Activated naive CD8-positive, alpha-beta T cell treated with anti-CD3 and anti-CD28 coated beads for 36 hours (primary cell): ENCODE measurements around the gene CYBC1. TPM values are rescaled to one million over a fixed set of nuclear protein-coding genes. Genes with fewer than 3 reads are reported as not detected.
"Not testable (repeated sequence)": the region's sequence is repeated elsewhere in the genome, so short reads cannot be mapped to it uniquely, and the experiment has no call there.

Experiments used
- DNase-seq: peaks from one replicate; pipeline ENCODE4 v3.0.0; 2021
- H3K27ac Mint-ChIP-seq: one replicate; pipeline ENCODE4 v1.8.0; 2022; ENCODE audit warnings: mild to moderate bottlenecking, moderate library complexity, mixed read lengths
- H3K27me3 Mint-ChIP-seq: one replicate; pipeline ENCODE4 v1.8.0; 2022; ENCODE audit warnings: mild to moderate bottlenecking, mixed read lengths
- H3K36me3 Mint-ChIP-seq: one replicate; pipeline ENCODE4 v1.8.0; 2021; ENCODE audit warnings: mild to moderate bottlenecking, mixed read lengths
- H3K4me1 Mint-ChIP-seq: one replicate; pipeline ENCODE4 v1.8.0; 2021; ENCODE audit warnings: mixed read lengths
- H3K4me3 Mint-ChIP-seq: one replicate; pipeline ENCODE4 v1.8.0; 2022; ENCODE audit warnings: mild to moderate bottlenecking, moderate library complexity, mixed read lengths
- H3K9me3 Mint-ChIP-seq: one replicate; pipeline ENCODE4 v1.8.0; 2022; ENCODE audit warnings: mixed read lengths
- total RNA-seq, 2 experiments: library from RNA; stranded (reverse); gene quantifications; one replicate each; pipeline ENCODE4 v1.2.3, GENCODE V29; 2021

Gene CYBC1
- total RNA-seq, 2 experiments from 2014 or later: 156 to 163 TPM

DNA sequence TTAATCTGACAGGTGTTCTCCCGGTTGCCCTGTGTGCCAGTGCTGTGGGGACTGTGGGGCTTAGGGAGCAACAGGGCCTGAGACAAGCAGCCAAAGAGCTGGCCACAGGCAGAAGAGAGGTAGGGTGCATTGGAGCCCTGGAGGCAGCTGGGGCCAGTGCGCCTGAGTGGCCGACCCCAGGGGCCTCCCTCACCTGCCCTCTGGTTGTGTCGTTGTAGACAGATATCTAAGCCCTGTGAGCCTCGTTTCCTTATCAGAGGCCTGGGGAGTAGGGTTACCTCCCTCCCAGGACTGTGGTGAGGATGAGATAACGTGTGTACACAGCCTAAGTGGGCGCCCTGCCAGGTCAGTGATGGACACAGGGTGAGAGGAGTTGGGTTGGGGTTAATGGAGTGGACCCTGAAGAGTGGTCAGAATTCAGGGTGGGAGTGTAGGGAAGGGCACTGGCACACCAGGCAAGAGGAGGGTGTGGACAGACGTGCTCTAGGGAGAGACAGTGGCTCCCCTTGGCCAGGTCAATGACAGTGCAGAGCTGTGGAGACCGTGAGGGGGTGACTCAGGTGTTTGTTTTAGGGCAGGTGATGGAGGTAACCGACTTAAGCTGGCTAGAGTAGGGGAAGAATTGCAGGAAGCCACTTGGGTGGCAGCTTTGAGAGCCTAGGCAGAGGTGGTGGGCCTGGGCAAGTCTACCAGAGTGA, 11.4 kb upstream of the CYBC1 start:
- H3K4me3 Mint-ChIP-seq: no peak overlapping the region
- DNase-seq: no peak
- peaks cover 23% of the 10 kb centered on the region for H3K4me1 Mint-ChIP-seq
- H3K9me3 Mint-ChIP-seq: no peaks in the 10 kb centered on the region
- peaks cover 24% of the 10 kb centered on the region for H3K36me3 Mint-ChIP-seq
- H3K27ac Mint-ChIP-seq: no peak overlapping the region
- H3K27me3 Mint-ChIP-seq: no peaks in the 10 kb centered on the region

DNA sequence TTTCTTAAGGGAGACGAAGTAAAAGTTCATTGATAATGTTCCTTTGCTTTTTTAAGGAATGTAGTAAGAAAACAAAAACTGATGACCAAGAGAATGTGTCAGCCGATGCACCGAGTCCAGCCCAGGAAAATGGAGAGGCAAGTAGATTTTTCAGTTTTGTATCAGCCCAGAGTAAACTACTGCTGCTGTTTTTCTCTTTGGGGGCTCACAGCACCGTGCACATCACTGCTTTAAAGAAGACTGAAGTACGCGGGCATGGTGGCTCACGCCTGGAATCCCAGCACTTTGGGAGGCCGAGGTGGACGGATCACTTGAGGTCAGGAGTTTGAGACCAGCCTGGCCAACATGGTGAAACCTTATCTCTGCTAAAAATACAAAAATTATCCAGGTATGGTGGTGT, 9.4 kb upstream of the CYBC1 start:
- Mint-ChIP-seq H3K4me1 (peaks cover 28% of the 10 kb centered on the region), H3K36me3 (peaks cover 18% of the 10 kb centered on the region)
- not testable (repeated sequence) for DNase-seq, H3K4me3 Mint-ChIP-seq, H3K27ac Mint-ChIP-seq, H3K9me3 Mint-ChIP-seq, H3K27me3 Mint-ChIP-seq

DNA sequence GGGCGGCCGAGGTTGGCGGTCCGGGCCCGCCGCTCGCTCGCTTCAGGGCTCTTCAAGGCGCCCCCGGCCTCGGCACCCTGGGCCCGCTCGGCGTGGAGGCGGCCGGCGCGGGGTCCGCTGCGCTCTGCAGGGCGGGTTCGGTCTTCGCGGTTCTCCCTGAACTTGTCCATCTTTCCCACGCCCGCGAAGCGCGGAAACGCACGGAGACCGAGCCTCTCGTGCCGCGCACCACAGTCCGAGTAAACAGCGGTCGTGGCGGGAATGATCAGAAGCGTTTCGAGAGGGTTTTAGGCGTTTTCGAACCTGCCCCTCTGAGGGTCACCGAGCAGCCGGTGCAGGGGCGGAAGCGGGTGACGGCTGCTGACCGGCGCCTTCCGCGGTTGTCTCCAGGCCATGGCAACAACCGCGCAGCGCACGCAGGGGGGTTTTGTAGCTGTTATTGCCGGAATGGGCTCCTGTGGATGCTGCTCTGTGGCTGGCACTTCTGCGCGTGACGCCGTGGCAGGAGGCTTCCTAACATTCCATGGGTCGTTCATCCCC, 8.4 kb upstream of the CYBC1 start:
- Mint-ChIP-seq H3K27ac (peak overlapping the region; percentile 87), H3K9me3 (no peaks in the 10 kb centered on the region), H3K27me3 (no peaks in the 10 kb centered on the region), H3K36me3 (peaks cover 10% of the 10 kb centered on the region), H3K4me3 (peak overlapping the region; percentile 80), H3K4me1 (peaks cover 25% of the 10 kb centered on the region)
- DNase-seq: no peak

DNA sequence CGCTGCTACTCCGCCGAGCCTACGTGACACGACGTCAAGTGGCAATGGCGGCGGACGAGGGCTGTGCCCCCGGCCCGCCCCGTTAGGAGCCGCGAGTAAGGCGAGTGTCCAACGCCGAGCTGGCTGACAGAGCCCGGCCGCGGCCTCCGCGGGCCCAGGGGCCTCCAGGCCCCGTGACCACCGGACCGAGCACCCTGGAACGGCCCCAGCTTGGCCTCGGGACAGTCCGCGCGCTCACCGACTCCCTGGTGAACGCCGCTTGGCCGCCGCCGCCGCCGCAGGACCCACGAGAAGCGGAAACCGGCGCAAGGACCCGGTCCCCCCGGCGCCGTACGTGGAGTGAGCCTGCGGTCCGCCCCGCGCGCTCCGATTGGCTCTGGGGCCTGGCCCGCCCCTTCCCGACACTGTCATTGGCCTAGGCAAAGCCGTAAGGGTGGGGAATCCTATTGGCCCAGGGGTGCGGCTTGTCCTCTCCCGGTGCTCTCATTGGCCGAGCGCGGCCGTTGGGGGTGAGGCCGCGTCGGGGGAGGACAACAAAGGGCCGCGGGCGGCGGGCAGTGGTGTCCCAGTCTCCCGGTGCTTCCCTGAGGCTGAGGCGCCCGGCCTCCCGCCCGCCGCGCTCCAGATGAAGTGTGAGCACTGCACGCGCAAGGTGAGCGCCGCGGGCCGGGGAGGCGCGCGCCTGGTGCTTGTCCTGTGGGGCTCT, 7.8 kb upstream of the CYBC1 start, which contains the start of gene NARF:
NARF (plus strand) TSS at position 563 of the 706 bp plus-strand sequence; CDS start at position 626, 63 bp downstream.
- H3K27me3 Mint-ChIP-seq: no peaks in the 10 kb centered on the region
- peak within 1 kb of the TSS; percentile 80 for H3K4me3 Mint-ChIP-seq
- H3K4me1 Mint-ChIP-seq: peaks cover 25% of the 10 kb centered on the region
- DNase-seq: peak; percentile 98
- peak within 1 kb of the TSS; percentile 93 for H3K27ac Mint-ChIP-seq
- peaks cover 12% of the 10 kb centered on the region for H3K36me3 Mint-ChIP-seq
- H3K9me3 Mint-ChIP-seq: no peaks in the 10 kb centered on the region

DNA sequence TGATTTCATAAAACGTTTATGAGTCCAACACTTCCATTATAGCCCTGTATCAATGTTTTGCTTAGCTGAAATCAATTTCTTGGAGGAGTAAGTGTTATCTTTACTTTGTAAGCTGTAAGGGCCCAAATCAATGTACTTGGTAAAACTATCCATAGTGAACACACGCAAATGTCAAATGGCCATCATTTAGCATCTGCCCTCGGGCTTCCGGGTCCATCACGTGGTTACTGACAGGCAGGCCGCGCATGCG, 7.3 kb upstream of the CYBC1 start:
- H3K27ac Mint-ChIP-seq: peak overlapping the region; percentile 93
- H3K4me1 Mint-ChIP-seq: peaks cover 25% of the 10 kb centered on the region
- no peaks in the 10 kb centered on the region for H3K27me3 Mint-ChIP-seq
- no peak for DNase-seq
- H3K36me3 Mint-ChIP-seq: peaks cover 12% of the 10 kb centered on the region
- H3K9me3 Mint-ChIP-seq: no peaks in the 10 kb centered on the region
- H3K4me3 Mint-ChIP-seq: peak overlapping the region; percentile 80

DNA sequence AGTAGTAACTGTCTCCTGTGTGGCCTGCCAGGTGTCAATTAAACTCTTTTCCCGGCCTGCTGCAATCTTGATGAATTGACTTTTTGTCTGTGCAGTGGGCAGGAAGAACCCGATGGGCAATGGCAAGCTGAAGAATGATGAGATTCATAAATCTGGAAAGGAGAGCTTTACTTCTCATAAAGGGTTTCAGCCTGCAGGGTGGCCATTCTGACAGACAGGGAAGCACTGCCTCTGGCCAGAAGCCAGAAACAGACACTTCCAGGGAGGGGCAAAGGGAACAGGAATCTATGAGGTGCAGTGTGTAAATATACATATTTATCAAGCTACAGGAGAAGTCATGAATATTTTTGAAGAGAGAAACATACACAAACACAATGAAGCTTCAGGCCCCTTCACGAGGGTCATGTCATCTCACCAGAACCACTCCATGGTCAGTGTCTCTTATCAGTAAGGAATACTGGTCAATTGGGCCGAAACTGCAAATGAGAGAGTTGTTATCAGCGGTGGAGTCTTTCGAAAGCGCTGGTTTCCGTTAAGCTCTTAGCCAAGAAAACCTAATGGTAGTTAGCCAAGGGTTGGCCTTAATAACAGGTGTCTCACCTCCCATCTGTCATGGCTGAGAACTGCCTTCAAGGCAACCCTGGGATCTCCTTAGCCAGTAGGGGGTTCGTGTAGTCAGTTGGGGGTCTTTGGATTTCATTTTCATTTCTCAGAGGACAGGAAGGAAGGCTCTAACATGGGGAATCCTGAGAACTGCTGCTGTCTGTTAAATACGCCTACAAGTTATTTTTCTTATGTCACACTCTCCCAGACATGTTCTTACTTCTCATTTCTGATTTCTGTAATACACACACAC, 6.7 kb upstream of the CYBC1 start:
- no peak for DNase-seq
- Mint-ChIP-seq H3K36me3 (peaks cover 10% of the 10 kb centered on the region), H3K4me3 (peak overlapping the region; percentile 80)

DNA sequence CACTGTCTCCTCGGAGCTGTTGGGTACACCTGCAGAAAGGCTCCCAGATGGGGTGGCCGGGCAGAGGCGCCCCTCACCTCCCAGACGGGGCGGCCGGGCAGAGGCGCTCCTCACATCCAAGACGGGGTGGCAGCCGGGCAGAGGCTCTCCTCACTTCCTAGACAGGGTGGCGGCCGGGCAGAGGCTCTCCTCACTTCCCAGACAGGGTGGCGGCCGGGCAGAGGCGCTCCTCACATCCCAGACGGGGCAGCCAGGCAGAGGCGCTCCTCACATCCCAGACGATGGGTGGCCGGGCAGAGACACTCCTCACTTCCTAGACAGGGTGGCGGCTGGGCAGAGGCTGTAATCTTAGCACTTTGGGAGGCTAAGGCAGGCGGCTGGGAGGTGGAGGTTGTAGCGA, 3.2 kb upstream of the CYBC1 start:
- not testable (repeated sequence) for DNase-seq, H3K9me3 Mint-ChIP-seq, H3K27ac Mint-ChIP-seq, H3K27me3 Mint-ChIP-seq, H3K4me3 Mint-ChIP-seq
- H3K36me3 Mint-ChIP-seq: peaks cover 17% of the 10 kb centered on the region
- peaks cover 38% of the 10 kb centered on the region for H3K4me1 Mint-ChIP-seq

More for the DNA sequence above, 6.7 kb upstream of the CYBC1 start:
- Mint-ChIP-seq H3K9me3 (no peaks in the 10 kb centered on the region), H3K27ac (peak overlapping the region; percentile 93), H3K4me1 (peaks cover 25% of the 10 kb centered on the region), H3K27me3 (no peaks in the 10 kb centered on the region)

DNA sequence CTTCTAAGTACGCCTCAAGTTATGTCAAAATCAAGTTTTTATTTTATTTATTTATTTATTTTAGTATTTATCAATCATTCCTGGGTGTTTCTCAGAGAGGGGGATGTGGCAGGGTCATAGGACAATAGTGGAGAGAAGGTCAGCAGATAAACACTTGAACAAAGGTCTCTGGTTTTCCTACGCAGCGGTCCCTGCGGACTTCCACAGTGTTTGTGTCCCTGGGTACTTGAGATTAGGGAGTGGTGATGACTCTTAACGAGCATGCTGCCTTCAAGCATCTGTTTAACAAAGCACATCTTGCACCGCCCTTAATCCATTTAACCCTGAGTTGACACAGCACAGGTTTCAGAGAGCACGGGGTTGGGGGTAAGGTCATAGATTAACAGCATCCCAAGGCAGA, 2.6 kb upstream of the CYBC1 start:
- DNase-seq, H3K9me3 Mint-ChIP-seq, H3K27ac Mint-ChIP-seq, H3K27me3 Mint-ChIP-seq, H3K4me3 Mint-ChIP-seq: not testable (repeated sequence)
- Mint-ChIP-seq H3K4me1 (peaks cover 38% of the 10 kb centered on the region), H3K36me3 (peaks cover 17% of the 10 kb centered on the region)

DNA sequence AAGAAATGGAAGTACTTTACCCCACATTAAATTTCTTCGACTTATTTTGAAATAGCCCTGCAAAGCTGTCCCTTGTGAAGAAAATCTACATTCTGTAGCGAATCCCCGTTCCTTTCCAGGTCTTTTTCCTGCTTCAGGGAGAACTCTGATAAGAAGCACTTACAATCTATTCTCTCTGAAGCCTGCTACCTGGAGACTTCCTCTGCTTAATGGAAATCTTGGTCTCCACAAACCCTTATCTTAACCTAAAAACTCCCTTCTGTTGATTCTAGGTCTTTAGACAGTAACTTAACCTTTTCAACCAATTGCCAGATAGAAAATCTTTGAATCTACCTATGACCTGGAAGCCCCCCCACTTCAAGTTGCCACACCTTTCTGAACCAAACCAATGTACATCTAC, 1.6 kb upstream of the CYBC1 start:
- Mint-ChIP-seq H3K36me3 (peaks cover 22% of the 10 kb centered on the region), H3K9me3 (no peaks in the 10 kb centered on the region), H3K27me3 (no peaks in the 10 kb centered on the region), H3K27ac (peak overlapping the region; percentile 97), H3K4me1 (peaks cover 38% of the 10 kb centered on the region), H3K4me3 (peak overlapping the region; percentile 4)
- no peak for DNase-seq

DNA sequence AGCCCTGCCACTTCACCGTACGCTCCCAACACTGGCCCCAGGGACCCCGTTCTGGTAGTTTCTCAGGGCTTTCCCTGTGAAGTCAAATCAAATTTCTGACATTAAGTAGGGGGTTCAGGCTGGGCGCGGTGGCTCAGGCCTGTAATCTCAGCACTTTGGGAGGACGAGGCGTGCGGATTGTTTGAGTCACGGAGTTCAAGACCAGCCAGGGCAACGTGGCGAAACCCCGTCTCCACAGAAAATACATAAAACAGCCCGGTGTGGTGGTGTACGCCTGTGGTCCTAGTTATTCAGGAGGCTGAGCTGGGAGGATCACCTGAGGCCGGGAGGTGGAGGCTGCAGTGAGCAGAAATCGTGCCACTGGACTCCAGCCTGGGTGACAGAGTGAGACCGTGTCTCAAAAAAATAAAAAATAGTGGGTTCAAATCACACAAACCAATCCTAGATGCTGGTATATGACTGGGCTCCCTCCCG, 632 bp downstream of the CYBC1 start:
- peaks cover 25% of the 10 kb centered on the region for H3K36me3 Mint-ChIP-seq
- H3K9me3 Mint-ChIP-seq: no peaks in the 10 kb centered on the region
- no peaks in the 10 kb centered on the region for H3K27me3 Mint-ChIP-seq
- peak overlapping the region; percentile 98 for H3K4me3 Mint-ChIP-seq
- peaks cover 29% of the 10 kb centered on the region for H3K4me1 Mint-ChIP-seq
- H3K27ac Mint-ChIP-seq: peak overlapping the region; percentile 97
- DNase-seq: peak; percentile 54

DNA sequence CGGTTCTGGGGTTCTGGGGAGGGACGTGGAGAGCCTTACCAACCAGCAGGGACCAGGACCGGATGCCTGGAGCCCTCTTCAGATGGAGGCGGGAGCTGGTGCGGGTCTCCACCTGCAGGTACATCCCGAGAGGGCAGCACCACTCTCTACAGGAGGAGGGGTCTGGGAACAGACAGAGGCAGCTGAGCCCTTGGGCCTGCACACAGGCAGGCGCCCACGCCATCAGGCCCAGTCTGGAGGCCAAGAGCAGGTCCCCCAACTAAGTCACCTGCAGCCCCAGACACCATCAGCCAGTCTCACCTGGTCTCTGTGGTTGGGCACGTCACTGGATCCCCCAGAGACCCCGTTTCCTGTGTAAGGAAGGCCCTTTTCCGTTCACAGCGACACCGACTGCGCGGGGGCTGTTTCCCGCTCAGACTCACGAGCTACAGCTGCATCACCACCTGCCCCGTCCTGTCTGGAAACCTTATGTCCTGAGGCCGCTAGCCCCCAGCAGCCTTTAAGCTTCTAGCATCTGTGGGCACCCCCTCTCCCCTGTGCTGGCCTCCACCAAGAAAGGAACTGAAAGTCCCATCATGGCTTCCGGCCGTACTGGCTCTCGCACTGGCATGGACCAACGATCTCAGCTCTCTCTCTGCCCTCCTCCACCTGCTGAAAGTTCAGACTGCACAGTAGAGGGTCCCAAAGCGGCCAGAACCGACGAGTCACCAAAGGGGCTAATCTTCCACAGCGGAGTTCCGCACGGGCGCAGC, 1.2 kb downstream of the CYBC1 start:
- peaks cover 25% of the 10 kb centered on the region for H3K36me3 Mint-ChIP-seq
- H3K27ac Mint-ChIP-seq: peak overlapping the region; percentile 97
- peak; percentile 78 for DNase-seq
- peak overlapping the region; percentile 98 for H3K4me3 Mint-ChIP-seq
- H3K9me3 Mint-ChIP-seq: no peaks in the 10 kb centered on the region
- H3K4me1 Mint-ChIP-seq: peaks cover 29% of the 10 kb centered on the region
- H3K27me3 Mint-ChIP-seq: no peaks in the 10 kb centered on the region

DNA sequence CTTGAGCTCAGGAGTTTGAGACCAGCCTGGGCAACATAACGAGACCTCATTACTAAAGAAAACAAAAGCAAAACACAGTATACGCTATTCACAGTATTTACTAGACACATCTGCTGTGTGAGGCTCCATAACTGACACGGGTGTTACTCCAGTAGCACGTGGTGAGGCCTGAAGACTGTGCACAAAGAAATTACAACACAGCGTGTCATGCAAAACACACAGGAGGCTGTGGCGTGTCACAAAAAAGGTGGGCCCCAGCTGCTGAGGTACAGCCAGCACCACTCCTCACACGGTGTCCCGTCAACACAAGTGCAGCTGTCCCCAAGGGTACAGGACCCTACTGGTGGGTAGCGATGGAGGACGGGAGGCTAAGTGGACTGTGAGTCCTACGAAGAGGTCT, 2.7 kb downstream of the CYBC1 start:
- H3K4me3 Mint-ChIP-seq: peak overlapping the region; percentile 47
- H3K4me1 Mint-ChIP-seq: peaks cover 29% of the 10 kb centered on the region
- DNase-seq: no peak
- no peaks in the 10 kb centered on the region for H3K9me3 Mint-ChIP-seq
- peak overlapping the region; percentile 79 for H3K27ac Mint-ChIP-seq
- peaks cover 27% of the 10 kb centered on the region for H3K36me3 Mint-ChIP-seq
- H3K27me3 Mint-ChIP-seq: no peaks in the 10 kb centered on the region

DNA sequence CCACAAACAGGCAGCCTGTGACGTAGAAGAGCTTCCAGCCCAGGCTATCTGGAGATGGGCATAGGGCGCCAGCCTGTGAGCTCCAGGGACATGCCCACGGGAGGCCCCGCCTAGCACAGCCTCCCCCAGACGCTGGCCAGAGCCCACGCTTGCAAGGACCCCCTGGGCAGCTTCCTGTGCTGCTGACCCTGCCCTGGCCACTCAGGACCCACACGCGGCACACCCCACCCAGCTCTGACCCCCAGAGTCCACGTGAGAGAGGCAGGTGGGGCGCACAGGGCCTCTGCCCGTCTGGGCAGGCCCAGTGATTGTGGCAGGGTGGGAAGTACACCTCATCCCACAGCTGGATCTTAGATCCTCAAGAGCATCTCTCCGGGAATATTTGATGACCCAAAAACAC, 3.9 kb downstream of the CYBC1 start:
- H3K9me3 Mint-ChIP-seq: no peaks in the 10 kb centered on the region
- H3K27ac Mint-ChIP-seq: peak overlapping the region; percentile 56
- no peaks in the 10 kb centered on the region for H3K27me3 Mint-ChIP-seq
- no peak for DNase-seq
- H3K4me1 Mint-ChIP-seq: peaks cover 21% of the 10 kb centered on the region
- peaks cover 27% of the 10 kb centered on the region for H3K36me3 Mint-ChIP-seq
- peak overlapping the region; percentile 22 for H3K4me3 Mint-ChIP-seq

DNA sequence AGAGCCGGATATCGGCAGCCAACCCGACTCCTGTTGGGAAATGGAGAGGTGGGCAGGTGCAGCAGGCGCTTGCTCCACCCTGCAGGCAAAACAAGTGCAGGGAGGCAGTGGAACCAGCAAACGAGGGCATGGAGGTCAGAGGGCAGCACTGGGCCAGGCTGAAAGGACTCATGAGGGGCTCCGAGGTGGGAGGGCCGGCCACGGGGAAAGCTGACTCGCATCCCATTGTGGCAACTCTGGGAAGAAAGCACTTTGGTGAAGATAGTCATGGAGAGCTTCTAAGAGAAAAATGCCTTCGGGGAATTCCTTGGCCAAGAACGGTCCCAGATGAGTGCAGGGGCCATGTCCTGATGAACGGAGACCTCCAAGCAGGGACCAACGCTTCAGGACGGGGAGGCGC, 4.4 kb downstream of the CYBC1 start:
- Mint-ChIP-seq H3K4me3 (no peak overlapping the region), H3K27ac (no peak overlapping the region), H3K36me3 (peaks cover 28% of the 10 kb centered on the region), H3K4me1 (peaks cover 16% of the 10 kb centered on the region), H3K9me3 (no peaks in the 10 kb centered on the region), H3K27me3 (no peaks in the 10 kb centered on the region)
- DNase-seq: no peak
